ENCODE measurements around the gene STX8.
"Not testable (repeated sequence)": the region's sequence is repeated elsewhere in the genome, so short reads cannot be mapped to it uniquely, and the experiment has no call there.

STX8 gene

GRCh38 chr17:9557857-9558256, 17.8 kb downstream of the STX8 start:
- Histone ChIP-seq H4K8ac (ENCODE audit: low read length) (no peak overlapping the region), H2BK15ac (ENCODE audit: low read depth, poor library complexity, severe bottlenecking) (no peak overlapping the region), H3K27me3 (ENCODE audit: control insufficient read depth in 1 of 2, insufficient read depth in 1 of 2, low read length in 2 of 2) (no peaks in the 10 kb centered on the region), H2AFZ (ENCODE audit: low read depth, low read length) (no peak overlapping the region), H3K4me2 (ENCODE audit: low read length, poor library complexity, severe bottlenecking) (no peak overlapping the region), H3K18ac (ENCODE audit: low read depth in 1 of 2, low read length in 2 of 2) (no peak overlapping the region), H3K27ac (ENCODE audit: low read length, poor library complexity, severe bottlenecking) (no peak overlapping the region), H2BK120ac (ENCODE audit: low read depth, low read length) (no peak overlapping the region), H2BK12ac (ENCODE audit: low read length in 2 of 2) (no peak overlapping the region), H3K4me1 (ENCODE audit: control insufficient read depth, insufficient read depth, low read depth, low read length) (no peaks in the 10 kb centered on the region), H4K91ac (ENCODE audit: low read length) (no peak overlapping the region), H3K9me3 (ENCODE audit: control insufficient read depth, low read length) (no peaks in the 10 kb centered on the region), H3K36me3 (ENCODE audit: control insufficient read depth in 1 of 2, insufficient read depth in 2 of 2, low read depth in 1 of 2, low read length in 2 of 2) (no peaks in the 10 kb centered on the region), H2AK5ac (ENCODE audit: low read length, severe bottlenecking) (no peak overlapping the region), H2BK5ac (ENCODE audit: low read depth, low read length, poor library complexity, severe bottlenecking) (no peak overlapping the region), H3K23ac (ENCODE audit: low read length in 2 of 2) (no peak overlapping the region), H3K79me1 (replicated peaks; ENCODE audit: low read length, poor library complexity, severe bottlenecking) (peaks cover 16% of the 10 kb centered on the region), H3K4me3 (ENCODE audit: insufficient read depth in 1 of 2, low read depth in 1 of 2, low read length in 2 of 2) (no peak overlapping the region), H3K14ac (ENCODE audit: low read length in 2 of 2) (no peak overlapping the region), H3K9ac (ENCODE audit: low read length) (no peak overlapping the region), H3K4ac (ENCODE audit: low read depth in 1 of 2, low read length in 2 of 2) (no peak overlapping the region)
- DNase-seq: no peak
- WGBS: 75% methylated on average over 7 of the region's 9 CpGs

DNA sequence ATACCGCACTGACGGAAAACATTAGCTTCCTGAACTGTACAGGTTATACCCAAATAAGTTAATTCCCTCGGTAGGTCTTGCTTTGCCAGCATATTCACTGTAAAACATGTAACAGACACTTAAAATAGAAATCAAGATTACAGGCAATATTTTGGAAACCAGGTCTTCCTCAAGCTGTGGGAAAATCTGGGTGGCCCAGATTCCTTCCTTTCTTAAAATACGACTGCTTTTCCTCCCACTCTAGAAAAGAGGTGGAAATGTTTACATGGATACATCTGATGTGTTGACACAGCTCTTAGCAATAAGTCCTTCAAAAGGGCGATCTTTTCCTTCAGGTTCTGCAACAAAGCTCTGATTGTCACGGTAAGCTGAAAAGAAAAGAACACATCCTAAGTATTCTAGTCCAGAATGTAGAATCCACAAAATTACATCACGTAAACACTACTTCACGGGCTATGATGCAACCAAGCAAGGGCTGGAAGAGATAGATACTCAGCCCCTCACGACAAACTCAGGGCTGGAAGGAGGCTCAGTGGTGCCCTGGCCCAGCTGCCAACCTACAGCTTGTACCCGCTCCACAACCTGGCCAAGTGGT, 18.4 kb downstream of the STX8 start:
- Histone ChIP-seq H2BK15ac (ENCODE audit: low read depth, poor library complexity, severe bottlenecking) (no peak overlapping the region), H3K27ac (ENCODE audit: low read length, poor library complexity, severe bottlenecking) (no peak overlapping the region), H3K9me3 (ENCODE audit: control insufficient read depth, low read length) (no peaks in the 10 kb centered on the region), H4K91ac (ENCODE audit: low read length) (no peak overlapping the region), H3K27me3 (ENCODE audit: control insufficient read depth in 1 of 2, insufficient read depth in 1 of 2, low read length in 2 of 2) (no peaks in the 10 kb centered on the region), H3K4me1 (ENCODE audit: control insufficient read depth, insufficient read depth, low read depth, low read length) (no peaks in the 10 kb centered on the region), H2BK12ac (ENCODE audit: low read length in 2 of 2) (no peak overlapping the region), H2AK5ac (ENCODE audit: low read length, severe bottlenecking) (no peak overlapping the region), H3K18ac (ENCODE audit: low read depth in 1 of 2, low read length in 2 of 2) (no peak overlapping the region), H2BK120ac (ENCODE audit: low read depth, low read length) (no peak overlapping the region), H3K23ac (ENCODE audit: low read length in 2 of 2) (no peak overlapping the region), H3K36me3 (ENCODE audit: control insufficient read depth in 1 of 2, insufficient read depth in 2 of 2, low read depth in 1 of 2, low read length in 2 of 2) (no peaks in the 10 kb centered on the region), H3K4me3 (ENCODE audit: insufficient read depth in 1 of 2, low read depth in 1 of 2, low read length in 2 of 2) (no peak overlapping the region), H4K8ac (ENCODE audit: low read length) (no peak overlapping the region), H2BK5ac (ENCODE audit: low read depth, low read length, poor library complexity, severe bottlenecking) (no peak overlapping the region), H3K4me2 (ENCODE audit: low read length, poor library complexity, severe bottlenecking) (no peak overlapping the region), H2AFZ (ENCODE audit: low read depth, low read length) (no peak overlapping the region), H3K4ac (ENCODE audit: low read depth in 1 of 2, low read length in 2 of 2) (no peak overlapping the region), H3K79me1 (replicated peaks; ENCODE audit: low read length, poor library complexity, severe bottlenecking) (peaks cover 13% of the 10 kb centered on the region), H3K14ac (ENCODE audit: low read length in 2 of 2) (no peak overlapping the region), H3K9ac (ENCODE audit: low read length) (no peak overlapping the region)
- 90% methylated on average over 9 of the region's 10 CpGs for WGBS
- peak; percentile 71 for DNase-seq

DNA sequence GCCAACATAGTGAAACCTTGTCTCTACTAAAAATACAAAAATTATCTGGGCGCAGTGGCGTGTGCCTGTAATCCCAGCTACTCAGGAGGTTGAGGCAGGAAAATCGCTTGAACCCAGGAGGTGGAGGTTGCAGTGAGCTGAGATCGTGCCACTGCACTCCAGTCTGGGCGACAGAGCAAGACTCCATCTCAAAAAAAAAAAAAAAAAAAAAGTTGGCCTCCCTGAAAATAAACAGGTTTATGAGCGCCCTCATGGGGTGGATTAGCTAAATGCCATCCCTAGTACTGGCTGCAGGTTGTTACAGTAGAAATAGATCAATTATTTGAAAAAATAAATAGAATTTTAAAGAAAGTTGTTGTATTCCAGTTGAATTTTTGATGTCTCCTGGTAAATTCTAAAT, 20.9 kb downstream of the STX8 start:
- H3K79me1 ChIP-seq (replicated peaks; ENCODE audit: low read length, poor library complexity, severe bottlenecking): peaks cover 13% of the 10 kb centered on the region
- not testable (repeated sequence) for H3K36me3 ChIP-seq (ENCODE audit: control insufficient read depth in 1 of 2, insufficient read depth in 2 of 2, low read depth in 1 of 2, low read length in 2 of 2); H2BK120ac ChIP-seq (ENCODE audit: low read depth, low read length); H3K4me1 ChIP-seq (ENCODE audit: control insufficient read depth, insufficient read depth, low read depth, low read length); H2AFZ ChIP-seq (ENCODE audit: low read depth, low read length); H3K9me3 ChIP-seq (ENCODE audit: control insufficient read depth, low read length); H2AK5ac ChIP-seq (ENCODE audit: low read length, severe bottlenecking); H2BK15ac ChIP-seq (ENCODE audit: low read depth, poor library complexity, severe bottlenecking); H3K14ac ChIP-seq (ENCODE audit: low read length in 2 of 2); H4K91ac ChIP-seq (ENCODE audit: low read length); H3K27ac ChIP-seq (ENCODE audit: low read length, poor library complexity, severe bottlenecking); H3K18ac ChIP-seq (ENCODE audit: low read depth in 1 of 2, low read length in 2 of 2); H2BK12ac ChIP-seq (ENCODE audit: low read length in 2 of 2); H3K27me3 ChIP-seq (ENCODE audit: control insufficient read depth in 1 of 2, insufficient read depth in 1 of 2, low read length in 2 of 2); H3K4me3 ChIP-seq (ENCODE audit: insufficient read depth in 1 of 2, low read depth in 1 of 2, low read length in 2 of 2); H4K8ac ChIP-seq (ENCODE audit: low read length); H3K4me2 ChIP-seq (ENCODE audit: low read length, poor library complexity, severe bottlenecking); H3K23ac ChIP-seq (ENCODE audit: low read length in 2 of 2); H2BK5ac ChIP-seq (ENCODE audit: low read depth, low read length, poor library complexity, severe bottlenecking); H3K9ac ChIP-seq (ENCODE audit: low read length); H3K4ac ChIP-seq (ENCODE audit: low read depth in 1 of 2, low read length in 2 of 2)
- peak; percentile 64 for DNase-seq
- 64% methylated on average over 2 of the region's 6 CpGs for WGBS

- Histone ChIP-seq H3K14ac (ENCODE audit: low read length in 2 of 2) (no peak overlapping the region), H3K4me2 (ENCODE audit: low read length, poor library complexity, severe bottlenecking) (no peak overlapping the region), H3K18ac (ENCODE audit: low read depth in 1 of 2, low read length in 2 of 2) (no peak overlapping the region), H3K4me1 (ENCODE audit: control insufficient read depth, insufficient read depth, low read depth, low read length) (no peaks in the 10 kb centered on the region), H3K9me3 (ENCODE audit: control insufficient read depth, low read length) (no peaks in the 10 kb centered on the region), H3K36me3 (ENCODE audit: control insufficient read depth in 1 of 2, insufficient read depth in 2 of 2, low read depth in 1 of 2, low read length in 2 of 2) (peaks cover 0 to 5% of the 10 kb centered on the region in 2 experiments), H4K91ac (ENCODE audit: low read length) (no peak overlapping the region), H3K4me3 (ENCODE audit: insufficient read depth in 1 of 2, low read depth in 1 of 2, low read length in 2 of 2) (no peak overlapping the region), H2AFZ (ENCODE audit: low read depth, low read length) (no peak overlapping the region), H3K79me1 (replicated peaks; ENCODE audit: low read length, poor library complexity, severe bottlenecking) (peaks cover 12% of the 10 kb centered on the region), H2BK120ac (ENCODE audit: low read depth, low read length) (no peak overlapping the region), H3K9ac (ENCODE audit: low read length) (no peak overlapping the region), H2BK15ac (ENCODE audit: low read depth, poor library complexity, severe bottlenecking) (no peak overlapping the region), H3K4ac (ENCODE audit: low read depth in 1 of 2, low read length in 2 of 2) (no peak overlapping the region), H2BK5ac (ENCODE audit: low read depth, low read length, poor library complexity, severe bottlenecking) (no peak overlapping the region), H4K8ac (ENCODE audit: low read length) (no peak overlapping the region), H2AK5ac (ENCODE audit: low read length, severe bottlenecking) (no peak overlapping the region), H3K23ac (ENCODE audit: low read length in 2 of 2) (no peak overlapping the region), H3K27ac (ENCODE audit: low read length, poor library complexity, severe bottlenecking) (no peak overlapping the region), H2BK12ac (ENCODE audit: low read length in 2 of 2) (no peak overlapping the region), H3K27me3 (ENCODE audit: control insufficient read depth in 1 of 2, insufficient read depth in 1 of 2, low read length in 2 of 2) (no peaks in the 10 kb centered on the region)
- no peak for DNase-seq
- 93% methylated on average over 2 of the region's 4 CpGs for WGBS
Observed at GRCh38 chr17:9553596-9553995, 22.0 kb downstream of the STX8 start.

Measured in mesenchymal stem cell (in vitro differentiated cells and primary cell).